Loucy (cell line): ENCODE measurements around the gene CAMK1D.
"Not testable (repeated sequence)": the region's sequence is repeated elsewhere in the genome, so short reads cannot be mapped to it uniquely, and the experiment has no call there.

Experiments
- H2AFZ ChIP-seq: fragments of 200-600 bp; sonication (generic); 2 replicates; pipeline ENCODE4 v1.6.0; 2016; ENCODE audit warnings: antibody characterized with exemption, mild to moderate bottlenecking, low read length, moderate library complexity
- H3F3A ChIP-seq: fragments of 200-600 bp; 2 replicates; pipeline ENCODE4 v1.6.0; 2016; ENCODE audit warnings: antibody characterized with exemption, low read depth, mild to moderate bottlenecking
- H3K27me3 ChIP-seq: fragments of 200-600 bp; sonication (generic); 2 replicates; pipeline ENCODE4 v1.6.1; 2014; ENCODE audit warnings: low read length, mild to moderate bottlenecking; ENCODE audit not compliant: insufficient read depth, poor library complexity, severe bottlenecking
- H3K36me3 ChIP-seq: fragments of 200-600 bp; sonication (generic); 2 replicates; pipeline ENCODE4 v1.6.1; 2016; ENCODE audit warnings: low read length; ENCODE audit not compliant: insufficient read depth
- H3K4me1 ChIP-seq: fragments of 200-600 bp; sonication (generic); 2 replicates; pipeline ENCODE4 v1.5.1; 2014; ENCODE audit warnings: low read length, mild to moderate bottlenecking; ENCODE audit not compliant: insufficient read depth, poor library complexity, severe bottlenecking
- H3K4me2 ChIP-seq: fragments of 200-600 bp; sonication (generic); 2 replicates; pipeline ENCODE4 v1.6.0; 2014; ENCODE audit warnings: antibody characterized with exemption, low read length, low read depth, mild to moderate bottlenecking; ENCODE audit not compliant: poor library complexity, severe bottlenecking
- H3K4me3 ChIP-seq: fragments of 200-600 bp; sonication (generic); 2 replicates; pipeline ENCODE4 v1.5.1; 2014; ENCODE audit warnings: low read length, mild to moderate bottlenecking, mixed read lengths; ENCODE audit not compliant: poor library complexity, severe bottlenecking
- H3K79me2 ChIP-seq: fragments of 200-600 bp; sonication (generic); 2 replicates; pipeline ENCODE4 v1.6.1; 2014; ENCODE audit warnings: low read length; ENCODE audit not compliant: insufficient read depth
- H3K9ac ChIP-seq: fragments of 200-600 bp; sonication (generic); 2 replicates; pipeline ENCODE4 v1.6.0; 2014; ENCODE audit warnings: mild to moderate bottlenecking, low read depth, low read length, moderate library complexity; ENCODE audit not compliant: poor library complexity, severe bottlenecking
- H3K9me2 ChIP-seq: fragments of 200-600 bp; sonication (generic); replicated peaks from 2 replicates; pipeline ENCODE4 v1.6.1; 2016; ENCODE audit warnings: low read depth, low read length, mixed read lengths
- H3K9me3 ChIP-seq: fragments of 200-600 bp; sonication (generic); 2 replicates; pipeline ENCODE4 v1.6.1; 2014; ENCODE audit warnings: mild to moderate bottlenecking, antibody characterized with exemption, low read length, low read depth; ENCODE audit not compliant: insufficient read depth
- H4K20me1 ChIP-seq: fragments of 200-600 bp; sonication (generic); 2 replicates; pipeline ENCODE4 v1.6.0; 2014; ENCODE audit warnings: antibody characterized with exemption, low read length, mild to moderate bottlenecking; ENCODE audit not compliant: insufficient read depth, poor library complexity, severe bottlenecking
- CTCF ChIP-seq: fragments of 200-600 bp; sonication (generic); conservative IDR thresholded peaks from 2 replicates; pipeline ENCODE4 v1.5.1; 2014; ENCODE audit warnings: mild to moderate bottlenecking, antibody characterized with exemption, low read length
- EZH2phosphoT487 ChIP-seq: fragments of 200-600 bp; IDR thresholded peaks from 2 replicates; pipeline ENCODE4 v1.6.1; 2018; ENCODE audit warnings: antibody characterized with exemption, mild to moderate bottlenecking, moderate library complexity, borderline replicate concordance

The CAMK1D gene

DNA sequence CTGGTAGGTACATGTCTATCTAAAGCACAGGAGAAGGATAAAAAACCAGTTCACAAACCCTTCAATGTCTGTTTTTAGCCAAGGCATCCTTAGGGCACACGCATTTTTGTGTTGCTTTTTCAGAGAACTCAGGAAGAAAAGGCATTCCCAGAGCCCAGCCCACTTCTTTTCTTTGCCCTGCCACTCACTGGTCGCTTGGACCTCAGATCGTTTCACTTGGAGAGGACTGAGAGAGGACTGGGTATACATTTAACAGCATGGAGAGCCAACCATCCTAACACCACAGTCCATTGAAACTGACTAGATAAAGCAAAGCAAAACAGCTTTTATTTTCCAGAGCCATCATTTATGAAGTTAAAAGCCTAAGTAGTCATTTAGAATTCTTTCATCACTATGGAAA, 194.2 kb downstream of the CAMK1D start:
- TF ChIP-seq CTCF (no peak), EZH2phosphoT487 (no peak)
- H3K4me1 ChIP-seq = peaks cover 4% of the 10 kb centered on the region
- H3K9me2 ChIP-seq = no peaks in the 10 kb centered on the region
- no peaks in the 10 kb centered on the region for H3K9me3 ChIP-seq
- H3F3A ChIP-seq = no peaks in the 10 kb centered on the region
- H3K36me3 ChIP-seq = no peaks in the 10 kb centered on the region
- H3K27me3 ChIP-seq = no peaks in the 10 kb centered on the region
- no peak overlapping the region for H3K4me2 ChIP-seq
- H3K9ac ChIP-seq = no peak overlapping the region
- H3K4me3 ChIP-seq = no peak overlapping the region
- no peaks in the 10 kb centered on the region for H4K20me1 ChIP-seq
- no peak overlapping the region for H2AFZ ChIP-seq
- no peaks in the 10 kb centered on the region for H3K79me2 ChIP-seq

DNA sequence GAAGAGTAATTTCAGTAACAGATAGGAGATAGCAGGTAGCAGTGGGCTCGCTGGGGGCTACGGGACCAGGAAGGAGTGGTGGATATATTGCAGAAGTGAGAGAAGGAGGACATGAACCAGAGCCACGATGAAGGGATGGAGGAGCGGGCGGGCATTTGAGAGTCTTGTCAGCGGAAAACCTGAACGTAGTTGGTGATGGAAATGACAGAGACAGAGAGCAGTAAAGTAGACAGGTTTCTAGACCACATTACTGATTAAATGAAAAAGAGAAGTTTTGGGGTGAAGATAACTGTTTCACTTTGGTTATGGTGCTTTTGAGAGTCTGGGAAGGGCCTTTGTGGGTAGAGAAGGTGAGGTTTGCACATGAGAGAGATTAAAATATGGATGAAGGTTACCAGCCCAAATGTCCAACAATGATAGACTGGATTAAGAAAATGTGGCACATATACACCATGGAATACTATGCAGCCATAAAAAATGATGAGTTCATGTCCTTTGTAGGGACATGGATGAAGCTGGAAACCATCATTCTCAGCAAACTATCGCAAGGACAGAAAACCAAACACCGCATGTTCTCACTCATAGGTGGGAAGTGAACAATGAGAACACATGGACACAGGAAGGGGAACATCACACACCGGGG, 196.9 kb downstream of the CAMK1D start:
- H4K20me1 ChIP-seq, H3K79me2 ChIP-seq: not testable (repeated sequence)

DNA sequence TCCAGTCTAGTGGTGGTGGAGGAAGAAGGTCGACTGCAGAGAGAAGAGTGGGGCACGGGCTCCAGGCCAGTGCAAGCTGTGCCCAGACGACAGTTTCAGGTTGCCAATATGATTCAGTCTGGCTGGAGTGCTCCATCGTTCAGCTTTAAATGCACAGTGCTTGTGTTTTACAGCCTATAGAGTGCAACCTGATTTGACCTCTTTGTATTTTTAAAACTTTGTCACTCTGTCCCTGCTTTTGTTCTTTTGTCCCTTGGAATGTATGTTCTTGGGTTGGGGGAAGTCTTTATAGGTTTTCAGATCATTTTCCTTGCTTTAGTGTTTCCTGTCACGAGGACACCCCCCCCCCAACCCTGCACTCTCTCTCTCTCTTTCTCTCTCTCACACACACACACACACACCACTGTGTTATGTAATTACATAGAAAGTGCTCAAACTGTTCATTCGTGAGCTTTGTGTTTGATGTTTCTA, 198.0 kb downstream of the CAMK1D start:
- peaks cover 4% of the 10 kb centered on the region for H3K4me1 ChIP-seq
- no peaks in the 10 kb centered on the region for H3K79me2 ChIP-seq
- TF ChIP-seq EZH2phosphoT487 (no peak), CTCF (no peak)
- H2AFZ ChIP-seq = peak overlapping the region; percentile 62
- no peaks in the 10 kb centered on the region for H3K9me2 ChIP-seq
- H3K9me3 ChIP-seq = no peaks in the 10 kb centered on the region
- peak overlapping the region; percentile 27 for H3K4me3 ChIP-seq
- H3K4me2 ChIP-seq = peak overlapping the region; percentile 42
- no peaks in the 10 kb centered on the region for H3K36me3 ChIP-seq
- H3F3A ChIP-seq = no peaks in the 10 kb centered on the region
- H3K27me3 ChIP-seq = no peaks in the 10 kb centered on the region
- no peak overlapping the region for H3K9ac ChIP-seq
- no peaks in the 10 kb centered on the region for H4K20me1 ChIP-seq

More for the DNA sequence above, 196.9 kb downstream of the CAMK1D start:
- H3K9ac ChIP-seq, H2AFZ ChIP-seq, H3K4me2 ChIP-seq, H3K9me3 ChIP-seq, H3K36me3 ChIP-seq, H3K9me2 ChIP-seq, H3K27me3 ChIP-seq, H3F3A ChIP-seq, H3K4me1 ChIP-seq, H3K4me3 ChIP-seq: not testable (repeated sequence)

DNA sequence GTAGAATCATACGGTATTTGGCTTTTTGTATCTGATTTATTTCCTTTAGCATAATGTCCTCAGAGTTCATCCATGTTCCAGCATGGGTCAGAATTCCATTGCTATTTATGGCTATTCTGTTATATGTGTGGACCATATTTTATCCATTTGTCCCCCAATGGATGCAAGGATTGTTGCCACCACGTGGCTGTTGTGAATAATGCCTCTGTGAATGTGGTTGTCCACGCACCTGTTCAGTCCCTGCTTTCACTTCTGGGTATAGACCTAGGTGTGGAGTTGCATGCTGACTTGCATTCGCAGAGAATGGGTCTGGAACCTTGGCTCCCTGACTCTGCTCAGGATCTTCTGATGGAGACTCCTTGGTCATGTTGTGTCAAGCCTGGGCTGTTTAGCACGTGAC, 199.9 kb downstream of the CAMK1D start:
- TF ChIP-seq EZH2phosphoT487 (no peak), CTCF (peak; percentile 40; the same call in 1 of the 2 replicates)

More for the DNA sequence above, 199.9 kb downstream of the CAMK1D start:
- Histone ChIP-seq H3K9ac (no peak overlapping the region), H3F3A (no peaks in the 10 kb centered on the region), H3K4me2 (no peak overlapping the region), H4K20me1 (no peaks in the 10 kb centered on the region), H3K9me2 (no peaks in the 10 kb centered on the region), H2AFZ (no peak overlapping the region), H3K9me3 (no peaks in the 10 kb centered on the region), H3K4me3 (no peak overlapping the region), H3K4me1 (peaks cover 4% of the 10 kb centered on the region), H3K79me2 (no peaks in the 10 kb centered on the region), H3K36me3 (no peaks in the 10 kb centered on the region), H3K27me3 (no peaks in the 10 kb centered on the region)
